Activated effector memory CD4-positive, alpha-beta T cell treated with Interleukin-2 at 50 U/mL for 16 hours (primary cell): ENCODE measurements around the gene SRRD.
"Not testable (repeated sequence)": the region's sequence is repeated elsewhere in the genome, so short reads cannot be mapped to it uniquely, and the experiment has no call there.

Experiments
- DNase-seq: peaks from one replicate; pipeline ENCODE4 v3.0.0-alpha.2; 2020

Gene SRRD

DNA sequence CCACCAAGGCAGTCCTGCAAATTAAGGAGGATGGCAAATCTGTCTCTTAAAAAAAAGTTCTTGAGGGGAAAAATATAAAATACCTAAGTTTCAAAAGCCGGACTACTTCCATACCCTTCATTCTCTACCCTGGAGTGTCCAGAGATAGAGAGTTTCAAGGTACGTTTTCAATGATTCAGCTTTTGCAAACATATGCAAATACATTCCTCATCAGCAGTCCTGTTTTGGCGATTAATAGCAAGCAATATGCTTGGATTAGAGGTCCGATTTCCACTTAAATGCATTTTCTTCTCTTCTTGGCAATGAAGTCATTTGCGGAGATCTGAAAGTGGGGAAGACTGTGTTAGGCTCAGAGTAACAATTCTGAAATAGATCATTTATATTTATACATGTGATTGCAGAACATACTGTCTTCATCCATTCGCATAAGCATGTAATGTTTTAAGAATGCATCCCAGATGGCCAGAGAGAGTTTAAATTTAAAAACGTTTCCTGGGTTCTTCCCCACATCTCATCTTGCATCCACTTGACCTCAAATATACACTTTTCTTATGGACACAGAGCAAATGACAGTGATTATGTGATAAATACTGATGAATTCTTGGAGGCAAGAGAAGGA, 42.4 kb downstream of the SRRD start:
- DNase-seq = no peak

- no peak for DNase-seq
Observed at GRCh38 chr22:26527167-26527566, 43.5 kb downstream of the SRRD start.

DNA sequence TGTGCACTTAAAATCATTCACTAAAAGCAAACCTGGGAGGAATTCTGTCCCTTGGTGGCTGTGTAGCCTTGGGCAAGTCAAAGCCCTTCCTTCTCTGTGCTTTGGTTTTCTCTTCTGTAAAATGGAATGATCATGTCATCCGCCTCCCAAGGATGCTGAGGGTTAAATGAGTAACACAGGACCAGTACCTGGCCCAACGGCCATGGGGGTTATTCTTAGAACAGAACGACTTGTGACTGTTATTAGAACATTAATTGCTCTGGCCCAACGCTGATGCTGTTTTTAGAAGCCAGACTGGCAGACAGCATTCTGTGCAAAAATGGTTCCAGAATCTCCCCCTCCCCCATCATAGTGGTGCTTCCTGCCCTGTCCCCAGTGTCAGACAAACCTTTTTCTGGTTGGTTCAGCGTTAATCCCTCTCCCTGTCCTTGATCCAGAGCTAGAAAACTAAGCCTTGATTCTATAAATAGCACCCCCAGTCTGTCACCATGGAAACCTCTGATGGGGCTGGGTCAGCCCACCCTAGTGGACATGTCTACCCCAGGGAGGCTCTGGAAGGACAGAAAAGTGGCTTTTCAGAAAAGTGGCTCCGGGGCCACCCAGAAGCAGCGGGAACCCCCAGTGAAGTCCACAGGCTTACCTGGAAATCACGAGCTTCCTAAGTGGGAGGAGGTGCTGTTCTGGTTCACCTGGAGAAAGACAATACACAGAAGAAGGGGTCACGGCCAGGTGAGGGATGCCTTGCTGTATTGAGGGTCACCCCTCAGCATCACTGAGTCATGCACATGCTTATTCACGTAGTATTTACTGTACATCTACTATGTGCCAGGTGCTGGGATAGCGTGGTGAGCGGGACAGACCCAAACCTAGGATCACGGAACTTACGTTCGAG, 44.1 kb downstream of the SRRD start:
- no peak for DNase-seq

GRCh38 chr22:26528518-26528917, 44.8 kb downstream of the SRRD start:
- DNase-seq = not testable (repeated sequence)

GRCh38 chr22:26529345-26529744, 45.7 kb downstream of the SRRD start:
- no peak for DNase-seq

- DNase-seq = no peak
Observed at GRCh38 chr22:26534171-26534855, 50.6 kb downstream of the SRRD start.

DNA sequence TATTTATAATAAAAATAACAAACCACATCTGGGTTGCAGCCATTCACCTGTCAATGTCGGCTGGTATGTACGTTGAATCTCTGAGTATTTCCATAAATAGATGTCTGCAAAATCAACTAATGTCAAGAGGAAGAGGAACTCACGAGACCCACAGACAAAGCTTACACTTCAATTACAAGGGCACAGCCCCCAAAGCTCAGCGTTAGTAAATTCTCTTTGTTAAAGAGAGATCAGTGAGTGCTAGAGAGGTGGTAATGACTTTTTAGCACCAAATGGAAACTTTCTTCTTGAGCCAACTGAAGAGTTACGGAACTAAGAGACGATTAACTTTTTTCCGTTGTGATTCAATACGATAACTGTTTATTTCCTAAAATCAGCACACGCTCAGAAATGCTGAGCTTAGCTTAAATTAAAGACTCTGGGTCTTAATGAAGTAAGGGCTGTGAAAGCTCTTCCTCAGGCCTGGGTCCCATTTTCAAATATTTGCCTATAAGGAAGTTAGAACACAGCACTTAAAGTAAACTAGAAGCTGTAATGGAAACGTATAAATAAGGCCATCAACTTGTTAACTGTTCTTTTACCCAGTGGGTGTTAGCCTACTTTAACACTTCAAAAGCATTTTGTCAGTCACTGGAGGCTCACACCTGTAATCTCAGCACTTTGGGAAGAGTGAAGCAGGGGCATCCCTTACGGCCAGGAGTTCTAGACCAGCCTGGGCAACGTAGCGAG, 51.4 kb downstream of the SRRD start:
- DNase-seq = no peak

- DNase-seq = no peak
Observed at GRCh38 chr22:26535603-26535908, 51.9 kb downstream of the SRRD start.

DNA sequence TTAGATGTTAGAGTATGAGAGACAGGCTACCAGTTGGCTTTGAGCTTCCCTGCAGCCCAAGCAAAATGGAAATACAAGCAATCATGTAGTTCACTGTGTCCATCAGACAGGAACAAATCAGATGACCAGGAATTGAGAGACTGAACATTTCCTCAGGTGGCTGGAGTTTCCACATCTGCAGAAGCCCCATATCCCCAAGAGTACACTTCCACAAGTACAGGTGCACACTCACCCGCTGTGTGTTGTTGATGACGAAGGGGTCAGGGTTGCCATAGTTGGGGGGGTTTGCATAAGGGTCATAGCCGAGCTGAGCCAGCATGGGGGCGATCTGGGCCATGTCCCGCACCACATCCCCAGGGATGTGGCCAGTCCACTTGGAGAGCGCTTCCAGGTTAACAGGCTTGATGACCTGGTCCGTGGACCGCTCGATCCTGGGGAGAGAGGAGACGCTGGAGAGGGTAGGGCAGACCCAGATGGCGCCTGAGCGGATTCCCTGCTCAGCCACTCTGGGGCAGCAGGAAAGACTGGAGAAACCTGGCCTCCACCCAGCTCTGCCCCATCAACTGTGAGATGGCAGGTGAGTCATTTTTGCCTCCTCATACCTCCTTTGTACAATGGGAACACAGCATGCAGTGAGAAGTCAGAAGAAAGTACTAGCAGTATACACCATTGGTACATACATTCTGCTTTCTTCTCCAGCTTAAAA, 52.5 kb downstream of the SRRD start:
- no peak for DNase-seq

GRCh38 chr22:26536762-26537134, 53.1 kb downstream of the SRRD start:
- DNase-seq = no peak

DNA sequence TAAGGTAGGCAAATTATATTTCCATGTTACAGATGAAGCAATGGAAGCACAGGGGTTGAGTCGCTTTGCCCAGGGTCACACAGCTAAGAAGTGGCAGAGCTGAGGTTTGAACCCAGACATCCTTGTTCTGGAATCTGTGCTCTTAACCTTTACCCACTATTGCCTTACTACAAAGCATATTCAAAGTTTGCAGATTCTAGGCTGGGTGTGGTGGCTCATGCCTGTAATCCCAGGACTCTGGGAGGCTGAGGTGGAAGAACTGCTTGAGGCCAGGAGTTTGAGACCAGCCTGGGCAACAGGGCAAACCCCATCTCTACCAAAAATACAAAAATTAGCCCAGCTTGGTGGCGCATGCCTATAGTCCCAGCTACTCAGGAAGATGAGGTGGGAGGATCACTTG, 56.4 kb downstream of the SRRD start:
- DNase-seq = no peak

DNA sequence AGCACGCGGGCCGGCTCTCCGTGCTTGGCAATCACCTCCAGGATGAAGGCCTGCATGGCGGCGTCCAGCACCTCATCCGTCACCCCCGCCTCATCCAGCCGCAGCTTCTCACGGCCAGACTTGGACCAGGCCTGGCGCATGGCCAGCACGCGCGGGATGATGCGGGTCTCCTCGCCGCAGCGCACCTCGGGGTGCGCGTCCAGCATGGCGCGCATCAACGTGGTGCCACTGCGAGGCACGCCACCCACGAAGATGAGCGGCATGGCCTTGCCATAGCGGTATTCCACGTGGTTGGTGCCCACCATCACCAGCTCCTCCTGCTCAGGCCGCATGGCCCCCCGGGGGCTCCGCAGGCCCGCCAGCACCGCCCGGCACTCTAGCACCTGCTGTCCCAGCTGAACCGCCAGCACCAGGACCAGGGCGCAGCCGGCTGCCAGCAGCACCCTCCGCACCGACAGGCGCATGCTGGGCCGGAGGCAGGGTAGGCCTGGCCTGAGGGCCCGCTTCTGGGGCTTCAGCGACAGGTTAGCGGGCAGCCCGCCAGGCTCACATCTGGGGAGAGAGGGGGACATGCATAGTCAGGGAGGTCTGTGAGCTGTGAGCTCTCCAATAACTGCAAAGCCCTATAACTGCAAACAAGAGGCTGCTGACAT, 57.6 kb downstream of the SRRD start:
- no peak for DNase-seq

- no peak for DNase-seq
Observed at GRCh38 chr22:26542831-26543230, 59.2 kb downstream of the SRRD start.
